Raji (cell line): Measurements from ENCODE around the gene CNIH4.

Experiments used
- POLR2A ChIP-seq: IDR thresholded peaks from 2 replicates; pipeline ENCODE4 v1.6.1; 2011; ENCODE audit warnings: low read depth, low read length, control low read depth; ENCODE audit not compliant: insufficient read depth

The CNIH4 gene

GRCh38 chr1:224420106-224420505, 63.4 kb downstream of the CNIH4 start:
- TF ChIP-seq POLR2A, result no peak

DNA sequence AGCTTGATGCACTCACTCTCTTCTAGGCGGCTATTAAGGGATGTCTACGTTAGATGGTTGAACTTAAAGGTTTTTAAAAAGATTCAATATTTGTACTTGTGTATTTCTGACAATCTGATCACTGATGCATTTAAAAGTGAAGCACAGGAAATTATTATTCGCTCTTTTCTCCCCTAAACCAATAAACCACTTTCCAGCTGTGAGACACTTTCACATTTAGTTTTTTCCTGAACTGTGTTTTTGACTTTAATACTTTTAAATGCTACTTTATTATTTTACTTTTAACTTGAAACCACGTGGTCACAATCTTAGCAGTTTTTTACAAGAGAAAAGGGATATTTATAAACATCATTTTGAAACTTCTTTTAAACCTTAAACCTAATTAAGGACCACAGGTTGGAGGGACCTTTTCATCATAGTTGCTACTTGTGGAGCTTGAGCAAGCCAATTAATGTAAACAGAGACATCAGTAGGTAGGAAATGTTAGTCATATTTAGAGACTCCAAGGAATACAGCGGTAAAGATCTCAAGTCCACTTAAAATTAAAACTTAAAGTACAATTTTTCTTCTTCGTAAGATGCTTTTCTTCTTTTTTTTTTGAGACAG, 68.7 kb downstream of the CNIH4 start:
- no peak for TF ChIP-seq POLR2A

GRCh38 chr1:224427346-224427745, 70.7 kb downstream of the CNIH4 start:
- no peak for TF ChIP-seq POLR2A
